NCI-H2081 (cell line): ENCODE results near the gene EML1.

ENCODE experiments used
- DNase-seq, 2 experiments: peaks; one replicate each; lab custom pipeline; 2025; lab: John Stamatoyannopoulos, UW

The EML1 gene, protein sequence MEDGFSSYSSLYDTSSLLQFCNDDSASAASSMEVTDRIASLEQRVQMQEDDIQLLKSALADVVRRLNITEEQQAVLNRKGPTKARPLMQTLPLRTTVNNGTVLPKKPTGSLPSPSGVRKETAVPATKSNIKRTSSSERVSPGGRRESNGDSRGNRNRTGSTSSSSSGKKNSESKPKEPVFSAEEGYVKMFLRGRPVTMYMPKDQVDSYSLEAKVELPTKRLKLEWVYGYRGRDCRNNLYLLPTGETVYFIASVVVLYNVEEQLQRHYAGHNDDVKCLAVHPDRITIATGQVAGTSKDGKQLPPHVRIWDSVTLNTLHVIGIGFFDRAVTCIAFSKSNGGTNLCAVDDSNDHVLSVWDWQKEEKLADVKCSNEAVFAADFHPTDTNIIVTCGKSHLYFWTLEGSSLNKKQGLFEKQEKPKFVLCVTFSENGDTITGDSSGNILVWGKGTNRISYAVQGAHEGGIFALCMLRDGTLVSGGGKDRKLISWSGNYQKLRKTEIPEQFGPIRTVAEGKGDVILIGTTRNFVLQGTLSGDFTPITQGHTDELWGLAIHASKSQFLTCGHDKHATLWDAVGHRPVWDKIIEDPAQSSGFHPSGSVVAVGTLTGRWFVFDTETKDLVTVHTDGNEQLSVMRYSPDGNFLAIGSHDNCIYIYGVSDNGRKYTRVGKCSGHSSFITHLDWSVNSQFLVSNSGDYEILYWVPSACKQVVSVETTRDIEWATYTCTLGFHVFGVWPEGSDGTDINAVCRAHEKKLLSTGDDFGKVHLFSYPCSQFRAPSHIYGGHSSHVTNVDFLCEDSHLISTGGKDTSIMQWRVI

GRCh38 chr14:99793213-99794150 is at the start of gene EML1:
Gene EML1 (plus strand): TSS chr14:99793413. CDS start chr14:99793477, 64 bp downstream.
- peak; percentile 80 to 84 for DNase-seq

DNA sequence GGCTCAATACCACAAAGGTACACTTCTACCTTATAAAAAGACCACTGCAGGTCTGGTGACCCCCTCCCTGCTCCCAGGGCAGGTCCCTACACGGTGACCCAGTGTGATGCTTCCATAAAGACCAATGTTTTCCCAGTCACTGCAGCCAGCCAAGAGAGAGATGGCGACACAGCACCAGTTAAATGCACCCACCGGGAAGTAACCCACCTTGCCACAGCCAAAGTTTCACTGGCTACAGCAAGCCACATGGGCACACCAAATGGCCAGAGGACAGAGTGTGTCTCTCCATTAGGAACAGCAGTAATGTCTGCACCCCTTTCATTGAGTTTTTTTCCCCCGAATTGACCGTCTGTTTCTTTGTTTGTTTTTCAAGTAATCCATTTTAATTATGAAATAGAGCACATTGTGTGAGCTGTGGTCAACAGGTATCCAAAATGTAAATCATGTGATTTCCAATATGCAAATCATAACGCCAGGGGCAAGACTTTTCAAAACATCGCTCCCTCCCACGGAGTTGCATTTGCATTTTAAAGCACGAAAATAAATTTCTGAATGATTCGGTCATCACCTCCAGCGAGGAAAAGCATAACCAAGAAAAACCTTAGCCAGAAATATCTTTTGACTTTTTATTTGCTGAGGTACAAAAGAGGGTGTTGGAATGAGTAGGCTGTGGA is 48.9 kb upstream of the EML1 start:
- no peak for DNase-seq

DNA sequence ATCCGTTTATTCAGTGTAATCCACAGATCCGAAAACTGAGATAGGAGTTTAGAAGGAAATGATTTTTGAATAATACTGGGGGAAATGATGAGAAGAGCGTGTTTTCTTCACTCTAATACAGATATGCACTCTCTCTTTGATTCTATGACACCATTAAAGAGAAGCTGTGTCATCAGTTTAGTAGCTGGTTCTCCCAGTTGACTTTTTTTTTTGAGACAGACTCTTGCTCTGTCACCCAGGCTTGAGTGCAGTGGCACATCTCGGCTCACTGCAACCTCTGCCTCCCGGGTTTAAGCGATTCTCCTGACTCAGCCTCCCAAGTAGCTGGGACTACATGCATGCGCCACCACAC is 48.4 kb upstream of the EML1 start:
- DNase-seq = no peak

GRCh38 chr14:99745307-99745951 is 47.8 kb upstream of the EML1 start:
- no peak for DNase-seq

- no peak for DNase-seq
Observed at GRCh38 chr14:99747167-99747566, 46.0 kb upstream of the EML1 start.

DNA sequence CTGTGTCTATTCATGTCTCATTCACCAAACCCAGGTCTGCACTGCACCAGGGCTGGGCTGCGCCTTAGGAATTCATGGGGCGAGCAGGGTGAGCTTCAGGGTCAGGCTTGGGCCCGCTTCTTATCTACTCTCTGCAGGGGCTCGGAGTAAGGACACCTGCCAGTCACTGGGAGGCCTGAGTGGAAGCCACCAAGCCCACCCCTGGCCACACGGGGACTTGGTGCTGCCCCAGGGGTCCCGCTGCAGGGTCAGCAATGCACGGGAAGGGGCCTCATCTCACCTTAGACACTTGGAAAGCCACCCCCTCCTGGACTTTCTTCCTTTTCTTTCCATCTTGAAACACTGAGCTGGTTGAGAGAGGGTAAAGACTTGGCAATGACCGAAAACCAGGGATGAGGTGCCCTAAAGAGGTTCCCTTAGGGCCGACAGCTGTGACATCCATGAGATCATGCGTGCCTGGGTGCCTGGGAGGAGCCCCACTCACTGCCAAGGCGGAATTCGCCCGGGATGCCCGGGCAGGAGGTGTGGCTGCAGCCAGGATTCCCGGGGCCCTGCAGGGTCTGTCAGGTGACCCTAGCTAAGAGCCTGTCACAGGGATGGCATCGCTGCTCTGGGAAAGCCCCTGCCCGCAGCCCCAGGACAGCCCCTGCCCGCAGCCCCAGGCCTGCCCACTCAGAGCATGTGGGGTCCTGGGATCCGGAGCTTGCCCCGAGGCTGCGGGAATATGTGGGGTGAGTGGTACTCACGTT is 45.5 kb upstream of the EML1 start:
- no peak for DNase-seq

- DNase-seq = no peak
Observed at GRCh38 chr14:99748529-99748928, 44.7 kb upstream of the EML1 start.

DNA sequence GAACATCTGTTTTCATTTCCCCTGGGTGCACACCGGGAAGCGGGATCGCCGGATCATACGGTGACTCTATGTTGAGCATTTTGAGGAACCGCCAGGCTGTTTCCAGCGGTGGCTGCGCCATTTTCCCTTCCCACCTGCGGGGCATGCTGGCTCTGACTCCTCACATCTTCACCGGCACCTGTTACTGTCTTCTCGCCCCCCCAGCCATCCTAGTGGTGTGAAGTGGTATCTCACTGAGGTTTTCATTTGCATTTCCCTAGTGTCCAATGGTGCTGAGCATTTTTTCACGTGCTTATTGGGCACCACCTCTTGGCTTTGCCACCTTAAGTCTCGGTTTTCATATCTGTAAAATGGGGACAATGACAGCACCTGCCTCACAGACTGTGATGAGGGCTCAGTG is 44.1 kb upstream of the EML1 start:
- DNase-seq = no peak

- no peak for DNase-seq
Observed at GRCh38 chr14:99749763-99750715, 43.2 kb upstream of the EML1 start.

DNA sequence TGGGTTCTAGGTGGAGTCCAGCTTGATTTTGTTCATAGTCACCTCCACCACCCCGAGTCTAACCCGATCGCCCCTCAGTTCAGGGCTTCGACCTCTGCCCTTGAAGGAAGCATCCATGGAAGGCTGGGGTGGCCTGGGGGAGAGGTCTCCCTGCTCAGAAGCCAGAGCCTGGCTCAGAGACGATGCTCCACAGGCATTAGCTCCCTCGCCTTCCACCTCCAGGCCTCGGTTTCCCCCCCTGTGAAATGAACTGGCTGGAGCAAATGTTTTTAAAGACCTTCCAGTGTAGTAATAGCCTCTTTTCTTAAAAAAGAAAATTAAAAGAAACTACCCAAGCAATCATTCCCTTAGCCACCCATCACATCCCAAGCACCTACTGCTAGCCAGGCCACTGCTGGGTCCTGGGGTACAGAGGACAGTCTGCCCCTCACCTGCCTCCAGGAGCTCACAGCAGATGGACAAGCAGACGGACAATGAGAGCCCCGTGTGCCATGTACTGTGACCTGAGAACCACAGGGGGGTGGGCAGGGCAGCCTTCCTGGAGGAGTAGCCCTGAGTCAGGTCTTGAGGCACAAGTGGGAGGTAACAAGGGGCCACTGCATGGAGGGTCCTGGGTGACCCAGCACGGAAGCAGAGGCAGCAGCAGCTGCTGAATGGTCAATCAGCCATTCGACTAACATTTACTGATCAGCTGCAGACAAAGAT is 42.3 kb upstream of the EML1 start:
- no peak for DNase-seq

- no peak for DNase-seq
Observed at GRCh38 chr14:99751539-99752485, 41.4 kb upstream of the EML1 start.

DNA sequence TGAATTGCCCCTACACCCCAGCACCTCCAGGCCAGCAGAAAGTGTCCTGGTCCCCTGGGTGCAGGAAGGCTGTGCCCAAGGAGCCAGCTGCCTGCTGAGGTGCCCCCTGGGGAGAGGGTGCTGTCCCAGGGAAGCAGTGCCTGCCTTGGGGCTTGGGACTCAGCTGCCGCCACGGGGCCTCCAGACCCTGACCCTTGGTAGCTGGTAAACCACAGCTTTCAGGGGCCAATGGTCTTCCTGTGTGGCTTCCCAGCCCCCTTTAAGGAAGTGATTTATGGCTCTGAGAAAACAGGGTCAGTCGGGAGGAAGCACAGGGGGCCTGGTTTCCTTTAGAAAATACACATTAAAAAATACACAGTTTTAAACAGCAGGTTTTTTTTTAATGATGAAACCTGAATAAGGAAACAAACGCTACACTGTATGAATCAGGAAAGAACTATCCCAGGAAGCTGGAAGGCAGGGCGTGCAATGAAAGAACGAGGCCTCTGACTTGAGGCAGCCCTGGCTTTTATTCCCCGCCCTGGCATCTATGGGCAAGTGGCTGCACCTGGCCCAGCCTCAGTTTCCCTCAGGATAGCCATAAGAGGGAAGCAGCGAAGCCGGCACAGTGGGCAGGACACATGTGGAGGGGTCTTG is 40.6 kb upstream of the EML1 start:
- DNase-seq = no peak

- no peak for DNase-seq
Observed at GRCh38 chr14:99753225-99754140, 39.7 kb upstream of the EML1 start.

GRCh38 chr14:99754141-99755067 is 38.8 kb upstream of the EML1 start:
- no peak for DNase-seq

GRCh38 chr14:99755068-99755405 is 38.2 kb upstream of the EML1 start:
- no peak for DNase-seq
